ENCODE data around the gene RETNLB. TPM values are rescaled to one million over a fixed set of nuclear protein-coding genes. Genes with fewer than 3 reads are reported as not detected.

Gene RETNLB, protein sequence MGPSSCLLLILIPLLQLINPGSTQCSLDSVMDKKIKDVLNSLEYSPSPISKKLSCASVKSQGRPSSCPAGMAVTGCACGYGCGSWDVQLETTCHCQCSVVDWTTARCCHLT
- total RNA-seq: not detected in 2 replicates

DNA sequence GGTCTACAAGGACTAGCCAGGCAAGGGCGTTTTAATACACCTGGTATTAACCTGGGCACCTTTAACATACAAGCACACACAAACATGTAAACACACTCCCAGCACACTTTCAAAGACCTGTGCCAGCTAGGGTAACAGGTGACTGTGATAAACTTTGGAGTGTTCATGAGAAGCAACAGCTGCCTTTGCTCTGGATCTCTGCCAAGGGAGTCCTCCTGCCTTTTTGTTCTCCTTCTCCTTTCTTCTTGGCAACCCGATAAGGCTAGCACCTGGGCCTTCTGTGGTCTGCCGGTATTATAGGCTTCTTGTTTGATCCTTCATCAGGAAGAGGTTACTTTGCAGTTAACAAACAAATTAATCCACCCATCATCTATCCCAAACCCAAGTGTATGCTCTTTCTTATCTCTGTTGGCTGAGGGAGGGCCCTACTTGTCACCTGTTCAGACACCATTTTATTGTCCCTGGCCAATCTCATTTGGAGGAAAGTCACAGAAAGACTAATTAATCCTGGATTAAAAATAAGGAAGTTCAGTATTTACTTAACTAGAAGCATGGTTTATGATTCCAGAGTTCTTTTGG is at the start of gene RETNLB:
RETNLB (minus strand) TSS at position 7 of the 579 bp plus-strand sequence. CDS start 225 bp downstream, outside the sequence.

Other genes with a start within 250 kb of the RETNLB start
- gene MYH15, start 246.8 kb downstream of the RETNLB start, total RNA-seq: 0.10 TPM in 1 of 2 replicates, not detected in the other
- 3.3 and 4.0 TPM in 2 replicates for gene CIP2A, start 168.0 kb downstream of the RETNLB start, total RNA-seq
- gene DZIP3, start 167.7 kb downstream of the RETNLB start, total RNA-seq: 6.1 and 7.0 TPM in 2 replicates
- not detected in 2 replicates for gene TRAT1, start 65.4 kb upstream of the RETNLB start, total RNA-seq
- not detected in 2 replicates for gene GUCA1C, start 196.5 kb upstream of the RETNLB start, total RNA-seq

Measured in cardiac ventricle fibroblast (primary cell).